H1 (cell line): ENCODE results near the gene HLA-F. TPM values are rescaled to one million over a fixed set of nuclear protein-coding genes. Genes with fewer than 3 reads are reported as not detected.
A peak's percentile ranks its signal among the peaks of the same experiment; 100 is the strongest.

Experiments
- CTCF ChIA-PET: fragments of 300-600 bp; sonication (Branson Sonifier 250); formaldehyde crosslinking; loops from one replicate; lab custom pipeline; 2021; ENCODE audit not compliant: partially characterized antibody; lab: Charles Lee
- POLR2A ChIA-PET: fragments of 300-600 bp; sonication (Branson Sonifier 250); formaldehyde crosslinking; loops from one replicate; lab custom pipeline; 2021; ENCODE audit warnings: inconsistent platforms; ENCODE audit not compliant: partially characterized antibody; lab: Charles Lee
- DNase-seq, 2 experiments: peaks; one replicate each; pipeline versions ENCODE4 v3.0.0 to v3.0.0-alpha.2; 2010 to 2022; ENCODE audit warnings: low spot score in 2 of 2, low read depth in 1 of 2, mixed read lengths in 1 of 2
- FAIRE-seq: peaks from 2 replicates; lab custom pipeline; 2011; peaks lifted over from hg19 to GRCh38; lab: Jason Lieb, UNC
- H2AFZ ChIP-seq: 2 replicates; pipeline ENCODE4 v1.8.1; 2012; ENCODE audit warnings: low read length, inconsistent platforms
- H2AK5ac ChIP-seq: 2 replicates; pipeline ENCODE4 v1.6.1; 2013; ENCODE audit warnings: low read depth, low read length
- H2BK120ac ChIP-seq: replicated peaks from 2 replicates; pipeline ENCODE3; 2013; ENCODE audit warnings: low read depth, low read length, inconsistent platforms
- H2BK12ac ChIP-seq: 2 replicates; pipeline ENCODE4 v1.6.1; 2013; ENCODE audit warnings: low read depth, low read length
- H2BK15ac ChIP-seq: 2 replicates; pipeline ENCODE4 v1.6.1; 2013; ENCODE audit warnings: low read length
- H2BK20ac ChIP-seq: 2 replicates; pipeline ENCODE4 v1.6.1; 2013; ENCODE audit warnings: low read length
- H2BK5ac ChIP-seq: 2 replicates; pipeline ENCODE4 v1.6.1; 2013; ENCODE audit warnings: low read depth, low read length
- H3K14ac ChIP-seq: 2 replicates; pipeline ENCODE4 v1.6.1; 2013; ENCODE audit warnings: inconsistent platforms; ENCODE audit not compliant: insufficient read length
- H3K18ac ChIP-seq: 2 replicates; pipeline ENCODE4 v1.6.1; 2013; ENCODE audit warnings: low read length; ENCODE audit errors: extremely low read depth
- H3K23ac ChIP-seq: 2 replicates; pipeline ENCODE4 v1.6.1; 2013; ENCODE audit warnings: inconsistent platforms; ENCODE audit not compliant: insufficient read length
- H3K23me2 ChIP-seq: 2 replicates; pipeline ENCODE4 v1.6.1; 2013; ENCODE audit warnings: low read depth, low read length
- H3K27ac ChIP-seq: 2 replicates; pipeline ENCODE4 v1.6.1; 2011; ENCODE audit warnings: low read depth, low read length, inconsistent platforms
- H3K27me3 ChIP-seq, 4 experiments: replicated peaks in 1 of 4; 1 replicate in 1 of 4; 2 replicates in 3 of 4; pipeline versions ENCODE4 v1.6.1 to v1.8.1; 2011 to 2013; ENCODE audit warnings: low read length in 3 of 4, mild to moderate bottlenecking in 3 of 4, inconsistent platforms in 2 of 4, mixed read lengths in 2 of 4, moderate library complexity in 1 of 4; ENCODE audit not compliant: control insufficient read depth in 3 of 4, insufficient read depth in 3 of 4; ENCODE audit errors: extremely low read depth in 1 of 4
- H3K36me3 ChIP-seq, 4 experiments: 2 replicates each; pipeline versions ENCODE4 v1.6.1 to v1.8.1; 2011 to 2013; ENCODE audit warnings: mild to moderate bottlenecking in 4 of 4, low read length in 3 of 4, moderate library complexity in 2 of 4, control low read depth in 1 of 4, inconsistent platforms in 1 of 4; ENCODE audit not compliant: insufficient read depth in 4 of 4, control insufficient read depth in 2 of 4
- H3K4ac ChIP-seq: replicated peaks from 2 replicates; pipeline ENCODE3; 2013; ENCODE audit warnings: low read length, low read depth, mixed read lengths, inconsistent platforms; ENCODE audit not compliant: insufficient read length
- H3K4me1 ChIP-seq, 4 experiments: replicated peaks in 1 of 4; 1 replicate in 1 of 4; 2 replicates in 3 of 4; pipeline versions ENCODE4 v1.6.1 to v1.8.1; 2011 to 2013; ENCODE audit warnings: low read length in 3 of 4, inconsistent platforms in 2 of 4, mixed read lengths in 1 of 4; ENCODE audit not compliant: insufficient read depth in 4 of 4, control insufficient read depth in 3 of 4
- H3K4me2 ChIP-seq, 2 experiments: 2 replicates each; pipeline versions ENCODE4 v1.6.1 to v1.8.1; 2011 to 2013; ENCODE audit warnings: low read depth in 2 of 2, low read length in 2 of 2, control low read depth in 1 of 2, inconsistent platforms in 1 of 2, mild to moderate bottlenecking in 1 of 2; ENCODE audit not compliant: insufficient read depth in 1 of 2
- H3K4me3 ChIP-seq, 4 experiments: fragments of 200-600, 300-600 bp in 1 of 4; sonication (generic), shearing (Covaris generic), sonication (Bioruptor Twin) in 1 of 4; 2 replicates each; pipeline versions ENCODE4 v1.5.1 to v1.8.1; 2011 to 2016; ENCODE audit warnings: low read length in 4 of 4, low read depth in 3 of 4, control low read depth in 2 of 4, inconsistent platforms in 2 of 4, mild to moderate bottlenecking in 2 of 4, mixed read lengths in 1 of 4, moderate library complexity in 1 of 4; ENCODE audit not compliant: insufficient read depth in 2 of 4; ENCODE audit errors: extremely low read depth in 1 of 4
- H3K56ac ChIP-seq: replicated peaks from 2 replicates; pipeline ENCODE3; 2013; ENCODE audit warnings: low read depth, mild to moderate bottlenecking, mixed read lengths, low read length, inconsistent platforms; ENCODE audit not compliant: insufficient read length
- H3K79me1 ChIP-seq: 2 replicates; pipeline ENCODE4 v1.6.1; 2013; ENCODE audit warnings: low read depth, low read length, control low read depth
- H3K79me2 ChIP-seq, 2 experiments: 2 replicates each; pipeline versions ENCODE4 v1.6.1 to v1.8.1; 2012 to 2013; ENCODE audit warnings: low read length in 2 of 2, mild to moderate bottlenecking in 2 of 2, inconsistent platforms in 1 of 2; ENCODE audit not compliant: insufficient read depth in 2 of 2, control insufficient read depth in 1 of 2
- H3K9ac ChIP-seq, 4 experiments: replicated peaks in 1 of 4; 1 replicate in 1 of 4; 2 replicates in 3 of 4; pipeline versions ENCODE4 v1.6.1 to v1.8.1; 2011 to 2013; ENCODE audit warnings: low read depth in 3 of 4, low read length in 3 of 4, control low read depth in 2 of 4, mild to moderate bottlenecking in 2 of 4, moderate library complexity in 2 of 4, inconsistent platforms in 1 of 4; ENCODE audit errors: extremely low read depth in 1 of 4
- H3K9me3 ChIP-seq, 2 experiments: 2 replicates each; pipeline versions ENCODE4 v1.6.1 to v1.8.1; 2012 to 2013; ENCODE audit warnings: mild to moderate bottlenecking in 2 of 2, moderate library complexity in 2 of 2, control low read depth in 1 of 2, inconsistent platforms in 1 of 2, low read depth in 1 of 2, low read length in 1 of 2, mixed read lengths in 1 of 2; ENCODE audit not compliant: insufficient read depth in 2 of 2
- H4K20me1 ChIP-seq, 2 experiments: replicated peaks in 1 of 2; 2 replicates each; pipeline versions ENCODE3 to v1.8.1; 2011 to 2013; ENCODE audit warnings: inconsistent platforms in 2 of 2, low read length in 2 of 2, mild to moderate bottlenecking in 1 of 2; ENCODE audit not compliant: insufficient read depth in 2 of 2, control insufficient read depth in 1 of 2
- H4K5ac ChIP-seq: 2 replicates; pipeline ENCODE4 v1.6.1; 2013; ENCODE audit warnings: low read length, low read depth, mixed read lengths, inconsistent platforms; ENCODE audit not compliant: insufficient read length
- H4K8ac ChIP-seq: 2 replicates; pipeline ENCODE4 v1.8.0; 2013; ENCODE audit warnings: mild to moderate bottlenecking, moderate library complexity, low read length, inconsistent platforms; ENCODE audit not compliant: insufficient read depth; ENCODE audit errors: extremely low read depth
- H4K91ac ChIP-seq: replicated peaks from 2 replicates; pipeline ENCODE3; 2013; ENCODE audit warnings: low read length, mixed read lengths, inconsistent platforms; ENCODE audit not compliant: insufficient read length
- CREB1 ChIP-seq: IDR thresholded peaks from 2 replicates; pipeline ENCODE4 v1.6.1; 2012; ENCODE audit warnings: inconsistent platforms
- RBBP5 ChIP-seq: IDR thresholded peaks from 2 replicates; pipeline ENCODE4 v1.7.1; 2012; ENCODE audit warnings: low read depth, mild to moderate bottlenecking, inconsistent platforms, low read length, moderate library complexity, borderline replicate concordance
- SRF ChIP-seq: IDR thresholded peaks from 2 replicates; pipeline ENCODE4 v1.6.1; 2011; ENCODE audit warnings: mild to moderate bottlenecking, low read depth, low read length, moderate library complexity
- TEAD4 ChIP-seq: IDR thresholded peaks from 2 replicates; pipeline ENCODE4 v1.6.1; 2012; ENCODE audit warnings: low read depth, low read length, inconsistent platforms, mixed read lengths
- WGBS, 2 experiments: shearing (Covaris generic) in 1 of 2; methylation state at CpG; one replicate each; pipeline versions ENCODE4 v1.1.6 to v1.1.7; 2013 to 2015; ENCODE audit warnings: low lambda C conversion rate in 2 of 2, mixed read lengths in 2 of 2, inconsistent platforms in 1 of 2, low coverage in 1 of 2, missing lambda C conversion rate in 1 of 2; ENCODE audit not compliant: insufficient replicate concordance in 2 of 2, insufficient coverage in 1 of 2, insufficient read length in 1 of 2; ENCODE audit errors: extremely low coverage in 1 of 2, missing lambda C conversion rate in 1 of 2; 5-methylcytosine and 5-hydroxymethylcytosine counted together
- polyA plus RNA-seq, 7 experiments: library from polyadenylated mRNA; depleted of rRNA in 3 of 7; stranded (reverse) in 5 of 7; unstranded in 2 of 7; fragments of >200 nt in 5 of 7; fragments of 200-250 nt in 2 of 7; gene quantifications; 1 replicate in 5 of 7; 2 replicates in 1 of 7; 4 replicates in 1 of 7; pipeline versions ENCODE4 v1.2.1 to v1.2.3, GENCODE V29; 2011 to 2013; ENCODE audit warnings: missing spikeins in 2 of 7, mixed read lengths in 2 of 7
- total RNA-seq: library from RNA; stranded (reverse); fragmentation: NEBNext Ultra II Directional; extraction: Animal tissue kit (Norgen Biotek cat#: 25700); gene quantifications from 2 replicates; pipeline ENCODE4 v1.2.1, GENCODE V29; 2021

HLA-F gene
- total and polyA plus RNA-seq, 2 of the 8 experiments (the other 6 are each of a cell fraction or from before 2014, with no cell fraction given), result 9.6 to 11.7 TPM

- WGBS, 2 experiments, result 83% methylated on average over 2 of the region's 2 CpGs; no CpG with 5 or more reads in 1 of the 2 experiments
- POLR2A ChIA-PET, result interaction anchor here (0.9 to 3.8 kb wide), 4 partner anchors 11 to 27 kb away, joined by 3 to 20 read pairs (median 10); no protein-coding TSS in a partner anchor
These were observed 46.1 kb upstream of the HLA-F start for GRCh38 chr6:29676981-29677601.

More at GRCh38 chr6:29676981-29677601, 46.1 kb upstream of the HLA-F start:
- H4K91ac ChIP-seq, result peak overlapping the region; percentile 25
- H2AFZ ChIP-seq, result no peak overlapping the region
- H2BK20ac ChIP-seq, result peak overlapping the region; percentile 6; the same call in 1 of the 2 replicates
- H2BK12ac ChIP-seq, result peak overlapping the region; percentile 13
- no peak overlapping the region for H2BK120ac ChIP-seq
- H3K4me1 ChIP-seq, result peaks cover 0 to 3% (median 0%) of the 10 kb centered on the region in 4 experiments; a peak in 1 of 7 replicates
- H4K8ac ChIP-seq, result no peak overlapping the region
- no peak overlapping the region for H3K9ac ChIP-seq
- CTCF ChIA-PET, result interaction anchor here (0.6 to 12.7 kb wide), 7 partner anchors 8 to 97 kb away, joined by 3 to 502 read pairs (median 8); partner anchors contain the start of gene MOG
- H3K14ac ChIP-seq, result no peak overlapping the region
- 0 out of 2 replicates have a peak overlapping the region, but pooled peaks have one; percentile 11 for H2AK5ac ChIP-seq
- no peak overlapping the region for H3K4me2 ChIP-seq
- H4K20me1 ChIP-seq, result no peaks in the 10 kb centered on the region
- H3K23me2 ChIP-seq, result no peaks in the 10 kb centered on the region; the same call in 1 of the 2 replicates
- no peak overlapping the region for H3K56ac ChIP-seq
- H3K79me2 ChIP-seq, result no peaks in the 10 kb centered on the region
- H2BK5ac ChIP-seq, result 0 out of 2 replicates have a peak overlapping the region, but pooled peaks have one; percentile 26
- no peak overlapping the region for H3K23ac ChIP-seq
- 0 out of 2 replicates have a peak overlapping the region, but pooled peaks have one; percentile 19 for H3K27ac ChIP-seq
- H3K4me3 ChIP-seq, result no peak overlapping the region
- peak; percentile 7 for FAIRE-seq
- no peak overlapping the region for H2BK15ac ChIP-seq
- TF ChIP-seq TEAD4 (peak; percentile 31; the same call in 1 of the 2 replicates), RBBP5 (no peak), CREB1 (no peak), SRF (peak; percentile 90)
- TF ChIP-seq, all 59 proteins: peak for 2
- Histone ChIP-seq H3K9me3 (no peaks in the 10 kb centered on the region; a peak in 1 of 4 replicates), H3K18ac (0 out of 2 replicates have a peak overlapping the region, but pooled peaks have one; percentile 55), H4K5ac (no peak overlapping the region), H3K36me3 (no peaks in the 10 kb centered on the region), H3K79me1 (no peaks in the 10 kb centered on the region), H3K27me3 (no peaks in the 10 kb centered on the region), H3K4ac (no peak overlapping the region)
- DNase-seq, result no peak
